MM.1S (cell line): ENCODE results near the gene SDHD.

Experiments
- CTCF ChIP-seq: fragments of 300-600 bp; sonication (generic); IDR thresholded peaks from 2 replicates; pipeline ENCODE4 v1.5.1; 2016; ENCODE audit warnings: antibody characterized with exemption, low read length, mixed read lengths
- EZH2 ChIP-seq: fragments of 300-600 bp; sonication (generic); optimal IDR thresholded peaks from 2 replicates; pipeline ENCODE3; 2017; ENCODE audit warnings: low read depth, mild to moderate bottlenecking, antibody characterized with exemption, low read length, mixed read lengths

DNA sequence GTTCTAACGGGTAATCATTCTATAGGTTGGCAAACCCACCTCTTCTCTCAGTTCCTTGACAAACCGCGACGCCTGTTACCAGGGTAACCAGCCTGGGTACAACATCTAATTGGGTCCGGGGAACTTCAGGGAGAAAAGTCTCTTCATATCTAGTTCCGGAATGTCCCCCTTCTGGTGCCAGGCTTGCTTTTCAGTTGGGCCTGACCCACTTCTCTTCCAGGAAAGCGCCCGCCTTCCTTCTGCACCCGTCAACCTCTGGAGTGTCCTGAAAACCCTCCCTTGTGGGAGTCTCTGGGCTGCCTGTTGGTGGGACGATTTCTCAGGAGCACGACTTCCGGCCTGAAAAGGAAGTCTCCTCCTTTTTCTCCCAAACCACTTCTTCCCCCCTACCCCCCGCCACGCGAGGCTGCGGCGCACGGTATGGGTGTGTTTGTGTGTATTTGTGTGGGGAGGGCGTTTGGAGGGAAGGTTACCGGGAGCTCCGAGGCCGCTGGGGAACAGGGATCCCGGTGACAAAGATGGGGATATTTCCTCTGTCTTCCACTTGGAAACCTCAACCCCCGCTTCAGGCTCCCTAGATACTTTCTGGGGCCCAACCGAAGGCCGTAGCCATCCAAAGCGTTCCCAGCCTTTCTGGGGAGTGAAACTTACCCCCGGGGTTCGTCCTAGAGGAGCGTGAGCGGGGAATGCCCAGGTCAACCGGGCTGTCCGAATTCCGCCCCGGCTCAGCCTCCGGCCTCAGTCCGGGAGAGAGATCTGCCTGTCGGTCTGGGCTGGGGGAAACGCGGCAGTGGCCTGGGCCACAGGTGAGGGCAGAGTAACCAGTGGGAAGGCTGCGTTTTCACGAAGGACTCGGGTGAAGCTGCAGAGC lies 12.5 kb upstream of the SDHD start, which contains the start of the genes NKAPD1 and PIH1D2:
- TF ChIP-seq EZH2 (no peak), CTCF (no peak)
